NCI-H2227 treated with DMSO at 0.1 percent for 48 hours (cell line): ENCODE results near the gene IL20.

Experiments
- DNase-seq: peaks from one replicate; lab custom pipeline; 2025; lab: John Stamatoyannopoulos, UW

Gene IL20

GRCh38 chr1:206878456-206878855 lies 13.0 kb downstream of the IL20 start:
- no peak for DNase-seq

GRCh38 chr1:206880314-206880713 lies 14.9 kb downstream of the IL20 start:
- DNase-seq, result no peak

- no peak for DNase-seq
Observed at GRCh38 chr1:206882555-206882954, 17.1 kb downstream of the IL20 start.

- DNase-seq, result no peak
Observed at GRCh38 chr1:206883160-206883559, 17.7 kb downstream of the IL20 start.

GRCh38 chr1:206883876-206884275 lies 18.5 kb downstream of the IL20 start:
- DNase-seq, result no peak

- DNase-seq, result no peak
Observed at GRCh38 chr1:206885341-206886060, 20.1 kb downstream of the IL20 start.

- no peak for DNase-seq
Observed at GRCh38 chr1:206886831-206887230, 21.4 kb downstream of the IL20 start.

GRCh38 chr1:206887701-206888100 lies 22.3 kb downstream of the IL20 start:
- DNase-seq, result no peak

GRCh38 chr1:206890125-206891060 lies 25.0 kb downstream of the IL20 start:
- no peak for DNase-seq

- no peak for DNase-seq
Observed at GRCh38 chr1:206891412-206891811, 26.0 kb downstream of the IL20 start.

- DNase-seq, result no peak
Observed at GRCh38 chr1:206892351-206892984, 27.0 kb downstream of the IL20 start.

- DNase-seq, result no peak
Observed at GRCh38 chr1:206893380-206893779, 28.0 kb downstream of the IL20 start.

- no peak for DNase-seq
Observed at GRCh38 chr1:206895325-206895724, 29.9 kb downstream of the IL20 start.

GRCh38 chr1:206895837-206896242 lies 30.4 kb downstream of the IL20 start:
- DNase-seq, result no peak

GRCh38 chr1:206896261-206896660 lies 30.8 kb downstream of the IL20 start:
- no peak for DNase-seq

- DNase-seq, result no peak
Observed at GRCh38 chr1:206897175-206897574, 31.8 kb downstream of the IL20 start, which contains the start of gene IL24. TSS of gene IL24 (plus strand) at chr1:206897443. CDS start at chr1:206897833, 390 bp downstream.

GRCh38 chr1:206898089-206898914 lies 32.9 kb downstream of the IL20 start:
- no peak for DNase-seq

- DNase-seq, result no peak
Observed at GRCh38 chr1:206898915-206899431, 33.5 kb downstream of the IL20 start.

GRCh38 chr1:206899717-206900116 lies 34.3 kb downstream of the IL20 start:
- DNase-seq, result no peak

GRCh38 chr1:206900149-206900548 lies 34.7 kb downstream of the IL20 start:
- DNase-seq, result no peak

GRCh38 chr1:206901944-206902343 lies 36.5 kb downstream of the IL20 start:
- DNase-seq, result no peak
